Astrocyte of the spinal cord (primary cell): Measurements from ENCODE around the gene PDE8A.

Source experiments
- DNase-seq: peaks from one replicate; pipeline ENCODE4 v3.0.0; 2011; ENCODE audit warnings: low read depth, low spot score
- H3K4me3 ChIP-seq: 2 replicates; pipeline ENCODE4 v1.5.1; 2011; ENCODE audit warnings: low read depth, mild to moderate bottlenecking, low read length, moderate library complexity
- CTCF ChIP-seq: IDR thresholded peaks from 2 replicates; pipeline ENCODE4 v1.5.1; 2012; ENCODE audit warnings: low read depth, mild to moderate bottlenecking, low read length, inconsistent platforms
- in situ Hi-C: cut with HindIII; loops from 2 replicates; pipeline ENCODE4 v1.10.0; 2017; ENCODE audit warnings: low sequenced_read_pairs

The PDE8A gene

GRCh38 chr15:85155857-85156256 is 174.2 kb downstream of the PDE8A start:
- no peak for DNase-seq
- no peak overlapping the region for H3K4me3 ChIP-seq
- in situ Hi-C loops: no loop called here
- no peak for TF ChIP-seq CTCF

GRCh38 chr15:85157344-85157743 is 175.7 kb downstream of the PDE8A start:
- in situ Hi-C loops: no loop called here
- no peak for TF ChIP-seq CTCF
- DNase-seq: no peak
- H3K4me3 ChIP-seq: no peak overlapping the region

GRCh38 chr15:85162237-85162636 is 180.6 kb downstream of the PDE8A start:
- no peak overlapping the region for H3K4me3 ChIP-seq
- in situ Hi-C loops: no loop called here
- TF ChIP-seq CTCF: no peak
- no peak for DNase-seq

GRCh38 chr15:85164841-85165466 is 183.3 kb downstream of the PDE8A start:
- no peak overlapping the region for H3K4me3 ChIP-seq
- DNase-seq: no peak
- in situ Hi-C loops: no loop called here
- TF ChIP-seq CTCF: no peak

GRCh38 chr15:85167568-85167967 is 185.9 kb downstream of the PDE8A start:
- in situ Hi-C loops: no loop called here

GRCh38 chr15:85168642-85169173 is 187.1 kb downstream of the PDE8A start:
- peak; percentile 60 for TF ChIP-seq CTCF
- in situ Hi-C loops: no loop called here
- H3K4me3 ChIP-seq: peak overlapping the region; percentile 21
- DNase-seq: peak; percentile 14

More at GRCh38 chr15:85167568-85167967, 185.9 kb downstream of the PDE8A start:
- DNase-seq: no peak
- H3K4me3 ChIP-seq: no peak overlapping the region
- no peak for TF ChIP-seq CTCF
